Measurements from ENCODE around the gene RREB1.

RREB1 gene

DNA sequence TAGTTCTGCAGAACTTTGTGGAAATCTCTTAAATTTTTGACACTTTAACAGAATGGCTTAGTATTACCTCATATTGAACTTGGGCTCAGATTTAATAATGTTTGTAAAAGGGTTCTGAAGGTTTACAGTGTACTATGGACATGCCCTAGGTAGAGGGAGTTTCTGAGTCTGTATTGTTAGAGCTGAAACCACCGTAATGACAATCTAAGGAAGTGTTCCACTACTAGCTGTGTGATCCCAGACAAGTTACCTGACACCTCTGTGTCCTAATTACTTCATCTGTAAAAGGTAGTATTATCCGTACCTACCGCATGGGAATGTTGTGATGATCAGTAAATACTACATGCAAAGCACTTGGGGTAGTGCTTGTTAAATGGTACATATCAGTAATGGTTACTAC is 86.9 kb downstream of the RREB1 start:
- TF ChIP-seq, protein P1, sequence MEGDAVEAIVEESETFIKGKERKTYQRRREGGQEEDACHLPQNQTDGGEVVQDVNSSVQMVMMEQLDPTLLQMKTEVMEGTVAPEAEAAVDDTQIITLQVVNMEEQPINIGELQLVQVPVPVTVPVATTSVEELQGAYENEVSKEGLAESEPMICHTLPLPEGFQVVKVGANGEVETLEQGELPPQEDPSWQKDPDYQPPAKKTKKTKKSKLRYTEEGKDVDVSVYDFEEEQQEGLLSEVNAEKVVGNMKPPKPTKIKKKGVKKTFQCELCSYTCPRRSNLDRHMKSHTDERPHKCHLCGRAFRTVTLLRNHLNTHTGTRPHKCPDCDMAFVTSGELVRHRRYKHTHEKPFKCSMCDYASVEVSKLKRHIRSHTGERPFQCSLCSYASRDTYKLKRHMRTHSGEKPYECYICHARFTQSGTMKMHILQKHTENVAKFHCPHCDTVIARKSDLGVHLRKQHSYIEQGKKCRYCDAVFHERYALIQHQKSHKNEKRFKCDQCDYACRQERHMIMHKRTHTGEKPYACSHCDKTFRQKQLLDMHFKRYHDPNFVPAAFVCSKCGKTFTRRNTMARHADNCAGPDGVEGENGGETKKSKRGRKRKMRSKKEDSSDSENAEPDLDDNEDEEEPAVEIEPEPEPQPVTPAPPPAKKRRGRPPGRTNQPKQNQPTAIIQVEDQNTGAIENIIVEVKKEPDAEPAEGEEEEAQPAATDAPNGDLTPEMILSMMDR (conservative IDR thresholded peaks at IDR 0.05; ENCODE audit: low read length), result no peak
- no peak for DNase-seq (ENCODE audit: low read depth)
- no peak overlapping the region for H3K4me3 ChIP-seq (ENCODE audit: low read length)

DNA sequence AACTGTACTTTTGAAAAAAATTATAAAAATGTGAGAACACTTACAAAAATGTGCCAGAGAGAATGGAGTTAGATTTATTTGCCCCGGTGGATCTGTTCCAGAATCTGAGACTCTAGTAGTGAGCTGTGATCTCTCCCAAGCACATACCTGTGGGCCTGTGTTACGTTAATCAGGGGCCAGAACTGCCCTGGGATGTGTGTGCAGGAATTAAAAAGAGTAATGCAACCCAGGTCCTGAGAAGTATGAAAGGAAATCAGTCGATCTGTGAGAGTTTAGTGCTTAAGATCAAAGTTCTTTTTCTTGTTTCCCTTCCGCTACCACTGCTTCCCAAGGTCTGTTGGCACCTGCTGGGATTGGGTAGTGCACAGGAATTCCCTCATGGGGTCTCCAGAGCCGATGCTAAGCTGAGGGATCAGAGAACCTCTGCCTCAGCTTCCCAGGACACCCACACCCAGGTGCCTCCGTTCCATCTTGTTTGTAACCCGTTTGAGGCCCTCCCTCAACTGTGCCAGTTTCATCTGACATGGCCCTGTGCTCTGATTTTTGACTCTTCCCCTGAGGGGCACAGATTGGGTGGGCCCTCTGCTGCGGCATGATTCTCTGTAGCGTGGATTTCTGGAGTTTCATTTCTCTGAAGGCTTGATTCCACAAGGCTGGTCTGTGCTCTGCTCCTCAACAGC is 87.7 kb downstream of the RREB1 start:
- peak; percentile 83 for DNase-seq (ENCODE audit: low read depth)
- H3K4me3 ChIP-seq (ENCODE audit: low read length), result peak overlapping the region; percentile 8; the same call in 1 of the 2 replicates
- TF ChIP-seq, protein P1 (conservative IDR thresholded peaks at IDR 0.05; ENCODE audit: low read length), result no peak

DNA sequence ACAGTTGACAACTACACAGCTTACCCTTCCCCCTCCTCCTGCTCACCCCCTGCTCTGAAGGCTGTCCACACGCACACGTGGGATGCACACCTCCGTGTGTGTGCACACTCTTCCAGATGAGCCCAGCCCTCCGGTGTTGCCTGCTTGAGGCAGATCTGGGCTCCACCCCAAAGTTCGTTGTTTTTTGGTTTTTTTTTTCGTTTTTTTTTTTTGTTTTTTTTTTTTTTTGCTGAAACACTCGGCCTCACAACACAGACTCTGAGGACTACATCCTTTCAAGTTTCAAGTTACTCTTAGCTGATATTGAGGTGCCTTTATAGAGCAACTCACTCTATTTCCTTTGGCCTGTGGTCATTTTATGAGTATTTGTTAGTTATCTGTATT is 88.2 kb downstream of the RREB1 start:
- no peak overlapping the region for H3K4me3 ChIP-seq (ENCODE audit: low read length)
- DNase-seq (ENCODE audit: low read depth), result no peak
- TF ChIP-seq, protein P1 (conservative IDR thresholded peaks at IDR 0.05; ENCODE audit: low read length), result no peak

DNA sequence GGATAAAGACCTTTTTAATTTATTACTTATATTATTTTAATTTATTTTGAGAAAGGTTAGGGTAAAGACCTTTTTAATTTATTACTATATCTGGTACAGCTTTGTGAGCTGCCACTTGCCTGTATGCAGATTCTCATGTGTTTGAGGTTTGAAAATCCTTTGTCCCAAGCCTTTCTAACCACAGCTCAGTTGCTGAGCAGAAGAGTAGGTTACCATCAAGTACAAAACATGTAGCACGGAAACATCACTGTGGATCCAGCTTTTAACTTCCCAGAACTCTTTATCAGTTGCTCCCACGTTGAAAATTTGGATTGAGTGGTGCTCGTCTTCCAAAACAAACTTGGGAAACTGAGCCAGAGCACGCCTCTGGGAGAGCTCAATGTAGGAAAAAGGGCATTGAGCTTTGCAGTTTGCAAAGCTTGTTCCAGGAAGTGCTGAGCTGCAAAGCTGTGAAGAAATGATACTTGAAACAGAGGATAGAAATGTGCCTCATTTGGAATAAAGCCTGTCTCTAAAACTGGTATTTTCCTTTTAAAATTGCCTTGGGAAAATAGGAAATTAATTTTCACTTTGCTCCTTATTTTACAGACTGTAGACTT is 89.0 kb downstream of the RREB1 start:
- TF ChIP-seq, protein P1 (conservative IDR thresholded peaks at IDR 0.05; ENCODE audit: low read length), result no peak
- no peak for DNase-seq (ENCODE audit: low read depth)
- no peak overlapping the region for H3K4me3 ChIP-seq (ENCODE audit: low read length)

DNA sequence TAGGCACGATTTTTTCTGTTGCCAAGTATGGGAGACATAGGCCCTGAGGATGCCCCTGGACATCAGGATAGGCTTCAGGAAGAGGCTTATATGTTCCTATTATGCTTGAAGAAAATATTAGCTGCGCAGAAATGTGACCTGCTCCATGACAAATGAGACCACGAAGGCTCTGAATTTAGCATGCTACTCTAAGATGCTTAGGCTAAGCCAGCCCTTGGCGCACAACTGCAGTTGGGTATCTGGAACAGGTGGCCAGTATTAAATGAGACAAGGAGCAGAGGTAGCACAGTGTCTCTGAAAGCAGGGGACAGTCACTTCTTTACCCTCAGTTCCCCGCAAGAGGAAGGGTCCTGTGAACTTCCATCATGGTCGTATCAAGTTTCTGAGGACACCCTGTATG is 90.0 kb downstream of the RREB1 start:
- H3K4me3 ChIP-seq (ENCODE audit: low read length), result no peak overlapping the region
- TF ChIP-seq, protein P1 (conservative IDR thresholded peaks at IDR 0.05; ENCODE audit: low read length), result no peak
- DNase-seq (ENCODE audit: low read depth), result no peak

DNA sequence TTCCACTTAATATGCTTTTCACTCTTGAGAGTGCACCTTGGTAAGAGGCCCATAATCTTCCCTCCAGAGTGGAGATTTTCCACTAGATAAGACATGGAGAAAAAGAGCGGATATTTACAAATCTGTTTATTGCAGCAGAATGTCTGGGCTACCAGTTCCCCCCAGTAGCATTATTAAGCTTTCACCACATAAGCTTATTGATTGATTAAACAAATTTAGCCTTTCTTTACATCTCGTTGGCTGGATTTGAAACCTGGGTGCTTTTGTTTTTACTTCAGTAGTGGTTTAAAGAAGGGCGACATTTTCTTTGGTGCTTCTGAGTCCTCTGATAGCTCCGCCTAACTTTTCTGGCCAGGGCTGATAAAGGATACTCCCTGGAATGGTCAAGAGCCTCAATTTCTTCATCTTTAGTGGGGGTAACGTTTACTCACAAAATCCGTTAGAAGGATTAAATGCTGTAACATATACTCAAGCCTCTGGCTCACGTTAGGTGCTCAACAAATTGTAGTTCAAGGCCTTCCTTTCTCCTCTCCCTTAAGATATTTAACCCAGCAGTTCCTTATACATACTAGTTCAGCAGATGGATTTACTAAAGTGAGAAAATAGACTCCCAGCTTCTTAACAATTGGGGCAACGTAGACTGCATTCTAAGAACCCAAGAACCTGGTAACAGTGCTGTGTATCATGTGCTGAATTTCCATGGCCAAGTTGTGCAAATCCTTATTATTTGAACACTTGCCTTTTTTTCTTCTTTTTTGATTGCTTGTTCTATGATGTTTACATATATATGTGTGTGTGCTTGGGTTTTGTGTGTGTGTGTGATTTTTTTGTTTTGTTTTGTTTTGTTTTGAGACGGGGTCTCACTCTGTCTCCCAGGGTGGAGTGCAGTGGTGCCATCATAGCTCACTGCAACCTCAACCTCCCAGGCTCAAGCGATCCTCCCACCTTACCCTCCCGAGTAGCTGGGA is 91.4 kb downstream of the RREB1 start:
- H3K4me3 ChIP-seq (ENCODE audit: low read length), result no peak overlapping the region
- DNase-seq (ENCODE audit: low read depth), result no peak
- TF ChIP-seq, protein P1 (conservative IDR thresholded peaks at IDR 0.05; ENCODE audit: low read length), result no peak

Data from AG10803 (cell line).